Liver (tissue), 9 donors: ENCODE measurements around the gene ETFDH. TPM values are rescaled to one million over a fixed set of nuclear protein-coding genes. Genes with fewer than 3 reads are reported as not detected.

Source experiments
- DNase-seq: peaks from one replicate; pipeline ENCODE4 v3.0.0-alpha.2; 2017; ENCODE audit warnings: low spot score
- H3K27ac ChIP-seq, 2 donors: one replicate each; pipeline ENCODE4 v1.7.0; 2013; ENCODE audit warnings: inconsistent platforms in 2 of 2, low read length in 2 of 2, control low read depth in 1 of 2, low read depth in 1 of 2, mild to moderate bottlenecking in 1 of 2
- H3K27me3 ChIP-seq, 4 donors: one replicate each; pipeline versions ENCODE4 v1.6.1 to v1.7.0; 2013; ENCODE audit warnings: low read length in 3 of 4, inconsistent platforms in 1 of 4, mild to moderate bottlenecking in 1 of 4, moderate library complexity in 1 of 4; ENCODE audit not compliant: control insufficient read depth in 4 of 4, insufficient read depth in 4 of 4
- H3K36me3 ChIP-seq, 4 donors: one replicate each; pipeline versions ENCODE4 v1.6.1 to v1.7.0; 2013; ENCODE audit warnings: low read length in 3 of 4, mild to moderate bottlenecking in 3 of 4, low read depth in 1 of 4, moderate library complexity in 1 of 4; ENCODE audit not compliant: control insufficient read depth in 4 of 4, insufficient read depth in 3 of 4
- H3K4me1 ChIP-seq, 4 donors: one replicate each; pipeline versions ENCODE4 v1.6.1 to v1.7.0; 2013; ENCODE audit warnings: low read length in 3 of 4, mild to moderate bottlenecking in 3 of 4, moderate library complexity in 1 of 4; ENCODE audit not compliant: control insufficient read depth in 4 of 4, insufficient read depth in 4 of 4
- H3K4me3 ChIP-seq, 3 donors: one replicate each; pipeline versions ENCODE4 v1.6.1 to v1.7.0; 2013; ENCODE audit warnings: low read length in 3 of 3, control low read depth in 1 of 3, low read depth in 1 of 3, mild to moderate bottlenecking in 1 of 3
- H3K9ac ChIP-seq, 2 donors: one replicate each; pipeline ENCODE4 v1.7.0; 2013; ENCODE audit warnings: low read length in 2 of 2, mild to moderate bottlenecking in 2 of 2, moderate library complexity in 2 of 2, control low read depth in 1 of 2, low read depth in 1 of 2
- H3K9me3 ChIP-seq, 4 donors: one replicate each; pipeline versions ENCODE4 v1.6.1 to v1.7.0; 2013; ENCODE audit warnings: low read length in 3 of 4; ENCODE audit not compliant: control insufficient read depth in 4 of 4
- ATF3 ChIP-seq: IDR thresholded peaks from 2 replicates; pipeline ENCODE4 v1.6.1; 2016; ENCODE audit warnings: antibody characterized with exemption
- CTCF ChIP-seq: fragments of 150-350 bp; IDR thresholded peaks from 2 replicates; pipeline ENCODE4 v1.5.1; 2017; ENCODE audit warnings: improper control_type of control experiment, low read depth, low read length; ENCODE audit not compliant: missing input control
- FOXA1 ChIP-seq: IDR thresholded peaks from 2 replicates; pipeline ENCODE4 v1.6.1; 2016; ENCODE audit warnings: antibody characterized with exemption
- FOXA2 ChIP-seq: IDR thresholded peaks from 2 replicates; pipeline ENCODE4 v1.6.1; 2016; ENCODE audit warnings: antibody characterized with exemption
- GABPA ChIP-seq, 2 donors: IDR thresholded peaks in 1 of 2; conservative IDR thresholded peaks in 1 of 2; 2 replicates each; pipeline ENCODE4 v1.6.1; 2016; ENCODE audit warnings: antibody characterized with exemption in 2 of 2, mild to moderate bottlenecking in 1 of 2, moderate library complexity in 1 of 2
- HNF4A ChIP-seq, 2 donors: conservative IDR thresholded peaks; 2 replicates each; pipeline ENCODE4 v1.6.1; 2016; ENCODE audit warnings: antibody characterized with exemption in 2 of 2, mild to moderate bottlenecking in 2 of 2
- HNF4G ChIP-seq: IDR thresholded peaks from 2 replicates; pipeline ENCODE4 v1.6.1; 2016; ENCODE audit warnings: antibody characterized with exemption
- JUND ChIP-seq, 2 donors: IDR thresholded peaks; 2 replicates each; pipeline ENCODE4 v1.6.1; 2016; ENCODE audit warnings: antibody characterized with exemption in 2 of 2
- MAX ChIP-seq: IDR thresholded peaks from 2 replicates; pipeline ENCODE4 v1.6.1; 2016; ENCODE audit warnings: antibody characterized with exemption
- NR2F2 ChIP-seq: IDR thresholded peaks from 2 replicates; pipeline ENCODE4 v1.6.1; 2016; ENCODE audit warnings: antibody characterized with exemption
- RAD21 ChIP-seq, 2 donors: IDR thresholded peaks; 2 replicates each; pipeline ENCODE4 v1.6.1; 2016; ENCODE audit warnings: antibody characterized with exemption in 2 of 2, mild to moderate bottlenecking in 2 of 2
- REST ChIP-seq: IDR thresholded peaks from 2 replicates; pipeline ENCODE4 v1.6.1; 2016; ENCODE audit warnings: antibody characterized with exemption, mild to moderate bottlenecking
- RXRA ChIP-seq, 2 donors: IDR thresholded peaks; 2 replicates each; pipeline ENCODE4 v1.6.1; 2017 to 2018; ENCODE audit warnings: antibody characterized with exemption in 2 of 2, mild to moderate bottlenecking in 1 of 2
- SP1 ChIP-seq: IDR thresholded peaks from 2 replicates; pipeline ENCODE4 v1.6.1; 2018; ENCODE audit warnings: antibody characterized with exemption, mild to moderate bottlenecking
- TAF1 ChIP-seq: conservative IDR thresholded peaks from 2 replicates; pipeline ENCODE4 v1.6.1; 2016; ENCODE audit warnings: antibody characterized with exemption, mild to moderate bottlenecking
- YY1 ChIP-seq: IDR thresholded peaks from 2 replicates; pipeline ENCODE4 v1.6.1; 2016; ENCODE audit warnings: antibody characterized with exemption, mild to moderate bottlenecking
- ZBTB33 ChIP-seq: IDR thresholded peaks from 2 replicates; pipeline ENCODE4 v1.6.1; 2016; ENCODE audit warnings: antibody characterized with exemption
- WGBS: extraction: QIAGEN DNeasy Blood & Tissue Kit; methylation state at CpG from one replicate; pipeline ENCODE4 v1.1.7; 2013; 5-methylcytosine and 5-hydroxymethylcytosine counted together
- polyA plus RNA-seq, 2 donors: library from polyadenylated mRNA; stranded (reverse) in 1 of 2; unstranded in 1 of 2; fragments of 200-250 nt in 1 of 2; fragments of >200 nt in 1 of 2; fragmentation: Nextera tagmentation in 1 of 2; extraction: Ambion mirVana in 1 of 2; gene quantifications; one replicate each; pipeline versions ENCODE4 v1.2.1 to v1.2.3, GENCODE V29; 2013 to 2015
- total RNA-seq, 2 donors: library from RNA; depleted of rRNA; stranded (reverse); fragments of >200 nt; gene quantifications; one replicate each; pipeline ENCODE4 v1.2.3, GENCODE V29; 2014
- donor health status: healthy.
- donor health status: healthy.
- donor health status: healthy.
- donor health status: healthy.
- donor health status: healthy.

Gene ETFDH
- total and polyA plus RNA-seq, 4 donors = 40.7 to 151 (median 117) TPM

- TF ChIP-seq REST = no peak
Measured at GRCh38 chr4:158676076-158676475, 4.0 kb downstream of the ETFDH start (continued).

GRCh38 chr4:158678767-158679166, 6.7 kb downstream of the ETFDH start:
- H3K4me3 ChIP-seq = no peak overlapping the region
- TF ChIP-seq SP1 = no peak
- TF ChIP-seq HNF4G = no peak
- no peak for TF ChIP-seq JUND (IDR thresholded peaks at IDR 0.05)
- no peak for TF ChIP-seq NR2F2
- TF ChIP-seq MAX = no peak
- no peak for TF ChIP-seq FOXA1
- no peak for TF ChIP-seq GABPA (IDR thresholded peaks at IDR 0.05 in 1 of 2, conservative IDR thresholded peaks at IDR 0.05 in 1 of 2)
- TF ChIP-seq HNF4A (conservative IDR thresholded peaks at IDR 0.05) = no peak
- TF ChIP-seq TAF1 = no peak
- no peak for TF ChIP-seq RAD21 (IDR thresholded peaks at IDR 0.05)
- TF ChIP-seq RXRA (IDR thresholded peaks at IDR 0.05) = no peak
- TF ChIP-seq YY1 = no peak
- TF ChIP-seq CTCF = no peak
- TF ChIP-seq FOXA2 = no peak
- TF ChIP-seq ATF3 = no peak
- no peak for TF ChIP-seq ZBTB33
- no peak for DNase-seq
- no peak overlapping the region for H3K27ac ChIP-seq
- WGBS = 90% methylated on average over 2 of the region's 2 CpGs
- H3K9ac ChIP-seq = no peak overlapping the region
- no peaks in the 10 kb centered on the region for H3K9me3 ChIP-seq
- H3K4me1 ChIP-seq = peaks cover 0 to 23% (median 6%) of the 10 kb centered on the region in 4 donors
- H3K36me3 ChIP-seq = peaks cover 0 to 9% (median 4%) of the 10 kb centered on the region in 4 donors
- H3K27me3 ChIP-seq = no peaks in the 10 kb centered on the region
